NCI-H1436 (cell line): ENCODE data around the gene MARVELD3.

Source experiments
- DNase-seq: peaks from one replicate; lab custom pipeline; 2025; lab: John Stamatoyannopoulos, UW

The MARVELD3 gene

DNA sequence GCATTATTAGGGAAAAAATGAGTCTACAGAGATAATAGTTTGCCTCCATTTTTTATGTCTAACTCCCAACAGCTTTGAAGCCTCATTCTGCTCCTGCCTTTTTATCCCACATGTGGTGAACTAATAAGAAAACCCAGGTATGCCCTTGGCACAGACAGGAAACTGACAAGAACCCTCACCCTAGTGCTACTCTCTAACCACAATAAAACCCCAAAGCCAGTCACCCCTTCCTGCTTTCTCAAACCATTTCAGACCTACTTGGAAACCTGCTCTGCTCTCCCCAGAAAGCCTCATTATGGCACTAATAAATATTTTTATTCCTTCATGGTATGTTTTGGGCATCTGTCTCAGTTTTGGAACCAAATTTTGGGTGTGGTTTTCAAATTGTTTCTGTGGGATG, 3.9 kb upstream of the MARVELD3 start:
- DNase-seq: no peak

DNA sequence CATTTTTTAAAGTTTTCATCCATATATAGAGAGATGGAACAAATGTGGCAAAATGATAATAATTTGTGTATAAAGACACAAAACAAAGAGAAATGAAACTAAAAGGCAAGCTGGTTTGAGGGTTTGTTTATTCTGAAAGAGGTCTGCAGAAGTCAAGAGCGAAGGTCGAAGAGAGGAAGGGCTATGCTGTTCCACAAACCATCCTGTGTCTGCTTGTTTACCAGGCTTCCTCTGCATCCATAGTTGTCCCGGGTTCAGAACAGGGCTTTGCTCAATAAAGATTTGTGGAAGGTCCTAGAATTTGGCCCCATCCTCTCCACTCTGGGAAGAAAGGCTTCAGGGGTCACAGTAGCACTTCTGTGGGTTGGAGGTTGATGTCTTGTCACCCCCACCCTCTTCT, 2.4 kb upstream of the MARVELD3 start:
- no peak for DNase-seq

DNA sequence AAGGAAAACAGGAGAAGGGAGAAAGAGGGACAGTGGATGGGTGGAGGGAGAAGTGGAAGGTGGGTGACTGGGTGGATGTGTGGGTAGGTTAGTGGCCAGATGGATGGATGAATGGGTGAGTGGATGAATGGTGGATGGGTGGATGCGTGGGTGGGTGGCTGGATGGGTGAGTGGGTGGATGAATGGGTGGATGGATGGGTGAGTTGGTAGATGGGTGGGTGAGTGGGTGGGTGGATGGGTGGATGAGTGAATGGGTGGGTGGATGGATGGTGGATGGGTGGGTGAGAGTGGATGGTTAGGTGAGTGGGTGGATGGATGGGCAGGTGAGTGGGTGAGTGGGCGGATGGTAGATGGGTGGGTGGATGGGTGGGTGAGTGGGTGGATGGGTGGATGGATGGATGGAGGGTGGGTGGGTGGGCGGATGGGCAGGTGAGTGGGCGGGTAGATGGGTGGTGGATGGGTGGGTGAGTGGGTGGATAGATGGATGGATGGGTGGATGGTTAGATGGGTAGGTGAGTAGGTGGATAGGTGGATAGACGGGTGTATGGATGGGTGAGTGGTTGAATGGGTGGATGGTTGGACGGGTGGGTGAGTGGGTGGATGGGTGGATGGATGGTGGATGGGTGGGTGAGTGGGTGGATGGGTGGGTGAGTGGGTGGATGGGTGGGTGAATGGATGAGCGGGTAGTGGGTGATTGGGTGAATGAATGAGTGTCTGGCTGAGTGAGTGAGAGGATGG, 702 bp upstream of the MARVELD3 start:
- no peak for DNase-seq

DNA sequence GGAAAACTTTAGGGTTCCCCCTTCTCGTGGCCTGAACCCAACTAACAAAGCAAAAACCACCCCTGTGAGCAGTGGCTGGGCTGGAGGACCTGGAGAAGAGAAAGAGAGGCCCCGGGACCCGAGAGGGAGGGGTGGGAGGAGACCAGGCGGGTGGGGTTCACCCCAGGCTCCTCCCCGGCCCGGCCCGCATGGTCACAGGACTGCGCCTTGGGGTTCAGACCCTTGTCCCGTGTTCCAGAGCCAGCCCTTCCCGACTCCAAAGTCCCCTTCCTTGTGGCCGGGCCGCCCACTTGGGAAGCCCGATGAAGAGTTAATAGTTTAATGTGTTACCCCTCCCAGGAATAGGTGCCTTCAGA, 852 bp downstream of the MARVELD3 start:
- DNase-seq: no peak

DNA sequence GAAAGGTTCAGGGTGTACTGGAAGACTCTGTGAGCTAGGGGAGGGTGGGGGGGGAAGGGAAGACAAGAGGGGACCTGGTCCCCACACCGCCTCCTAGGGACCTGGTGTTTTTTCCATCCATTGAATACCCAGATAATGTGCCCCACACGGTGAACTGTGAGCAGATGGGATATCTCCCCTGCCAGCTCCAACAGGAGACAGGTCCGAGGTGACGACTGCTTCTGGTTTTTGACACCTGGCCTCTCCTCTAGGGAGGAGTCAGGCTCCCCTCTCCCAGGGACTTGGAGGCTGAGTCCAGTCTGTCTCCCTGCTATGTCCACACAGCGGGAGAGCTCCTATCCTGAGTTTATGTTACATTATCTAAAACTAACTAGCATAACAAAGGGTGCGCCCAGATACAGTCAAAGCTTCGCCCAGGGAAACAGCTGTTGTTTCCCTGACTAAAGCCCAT, 1.8 kb downstream of the MARVELD3 start:
- DNase-seq: no peak

DNA sequence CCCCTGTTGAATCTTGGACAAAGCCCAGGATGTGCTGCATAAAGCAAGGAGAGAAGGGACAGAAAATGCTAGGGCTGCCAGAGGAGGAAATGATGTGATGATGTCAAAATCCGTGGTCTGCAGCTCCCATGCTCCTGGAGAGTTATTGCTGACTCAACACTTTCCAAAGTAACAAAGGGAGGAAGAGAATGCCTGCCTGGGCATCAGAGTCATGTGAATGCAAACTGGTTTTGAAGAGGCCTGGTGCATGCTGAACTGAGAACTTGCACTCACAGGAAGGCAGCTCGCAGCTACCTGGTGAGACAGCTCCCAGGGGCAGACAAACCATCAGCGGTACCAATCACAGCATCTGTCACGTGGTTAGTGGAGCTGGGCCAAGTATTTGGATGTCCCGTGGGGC, 2.8 kb downstream of the MARVELD3 start:
- DNase-seq: peak; percentile 18

DNA sequence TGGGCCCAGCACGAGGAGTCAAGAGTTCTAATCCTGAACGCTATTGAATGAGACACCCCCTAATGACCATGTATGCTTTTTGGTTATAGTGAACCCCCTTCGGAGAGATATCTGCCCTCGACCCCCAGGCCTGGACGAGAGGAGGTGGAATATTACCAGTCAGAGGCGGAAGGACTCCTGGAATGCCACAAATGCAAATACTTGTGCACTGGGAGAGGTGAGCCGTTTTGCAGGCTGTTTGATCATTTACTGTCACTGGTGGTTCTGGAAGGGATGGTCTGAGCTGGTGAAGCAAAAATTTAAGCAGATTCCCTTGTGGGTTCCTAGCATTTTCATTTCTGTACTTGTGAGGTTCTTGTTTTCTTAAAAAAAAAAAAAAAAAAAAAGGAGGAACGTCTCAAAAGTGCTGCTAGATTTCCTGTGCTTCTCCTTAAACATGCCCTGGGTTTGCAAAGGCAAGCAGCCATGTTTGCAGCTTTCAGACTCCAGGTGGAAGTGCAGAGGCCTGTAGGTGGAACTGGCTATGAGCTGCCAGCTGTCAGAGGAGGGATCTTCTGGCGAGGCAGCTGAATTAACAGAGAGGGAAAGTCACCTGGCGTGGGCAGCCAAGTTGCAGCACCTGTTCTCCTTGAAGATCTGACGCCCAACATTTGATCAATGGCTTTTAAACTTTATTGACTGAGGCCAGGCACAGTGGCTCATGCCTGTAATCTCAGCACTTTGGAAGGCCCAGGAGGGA, 3.5 kb downstream of the MARVELD3 start:
- DNase-seq: no peak

DNA sequence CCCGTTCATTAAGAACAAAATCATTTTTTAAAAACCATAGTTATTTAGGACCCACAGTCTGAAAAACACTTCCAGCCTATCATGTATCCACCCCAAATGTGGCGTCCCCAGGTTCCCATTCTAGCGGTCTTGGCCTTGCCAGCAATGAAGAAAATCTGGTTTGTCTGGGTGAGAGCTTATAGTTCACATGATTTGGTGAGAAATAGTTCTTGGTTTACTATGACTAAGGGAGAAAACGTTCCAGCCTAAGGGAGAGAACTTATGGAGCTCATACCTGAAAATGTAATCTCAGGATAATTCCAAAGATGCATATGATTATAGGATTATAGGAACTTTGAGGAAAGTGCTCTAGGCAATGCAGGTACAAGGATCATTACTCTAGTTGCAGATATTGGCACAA, 4.8 kb downstream of the MARVELD3 start:
- DNase-seq: no peak

DNA sequence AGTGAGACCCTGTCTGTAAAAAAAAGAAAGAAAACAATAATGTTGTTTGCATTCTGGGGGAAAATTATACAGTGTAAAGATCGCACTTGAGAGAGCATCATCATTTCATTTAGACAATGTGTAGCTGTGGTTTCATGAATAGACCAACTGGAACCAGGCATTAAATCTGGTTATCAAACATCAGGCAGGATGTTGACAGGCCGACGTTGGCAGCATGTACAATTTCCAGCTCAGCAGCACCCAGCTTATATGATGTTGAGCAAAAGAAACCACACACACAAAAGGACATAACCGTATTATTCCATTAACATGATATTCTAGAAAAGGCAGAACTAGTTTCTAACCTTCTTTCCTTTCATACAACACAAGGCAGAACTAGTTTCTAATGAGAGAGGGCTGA, 5.8 kb downstream of the MARVELD3 start:
- DNase-seq: no peak

DNA sequence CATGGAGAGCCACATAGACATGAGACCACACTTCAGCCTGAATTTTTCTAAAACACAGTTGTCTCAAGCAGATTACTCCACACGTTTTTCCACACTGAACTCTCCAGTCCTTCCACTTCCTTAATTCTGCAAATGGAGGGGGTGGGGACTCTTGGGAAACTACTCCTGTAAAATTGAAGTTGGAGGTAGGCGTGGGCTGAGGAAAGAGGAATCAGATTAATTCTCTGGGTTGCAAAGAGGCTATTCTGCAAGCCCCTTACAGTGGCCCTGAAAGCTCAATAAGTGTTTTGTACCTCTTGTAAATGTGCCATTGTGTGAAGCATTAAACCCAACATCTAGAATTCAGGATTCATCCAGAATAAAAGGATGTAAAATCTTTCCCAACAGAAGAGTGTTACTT, 9.6 kb downstream of the MARVELD3 start:
- DNase-seq: no peak

DNA sequence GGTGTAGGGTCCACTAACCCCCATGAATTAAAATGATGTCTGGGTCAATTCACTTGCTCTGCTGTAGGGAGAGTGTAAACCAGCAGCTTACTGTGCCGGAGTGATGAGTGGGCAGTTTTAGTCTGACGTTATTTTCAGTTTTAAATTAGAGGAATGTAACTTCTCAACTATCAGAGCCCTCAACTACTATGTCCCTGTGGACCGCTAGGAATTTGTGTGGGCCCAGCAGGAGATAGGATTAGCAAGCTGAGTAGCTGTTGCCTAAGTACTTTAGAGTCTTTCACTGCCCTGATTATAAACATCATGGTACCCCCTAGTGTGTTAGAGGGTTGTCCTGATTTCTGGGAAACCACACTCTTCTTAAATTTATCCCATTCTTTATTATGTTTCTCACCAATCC, 11.4 kb downstream of the MARVELD3 start:
- DNase-seq: no peak

DNA sequence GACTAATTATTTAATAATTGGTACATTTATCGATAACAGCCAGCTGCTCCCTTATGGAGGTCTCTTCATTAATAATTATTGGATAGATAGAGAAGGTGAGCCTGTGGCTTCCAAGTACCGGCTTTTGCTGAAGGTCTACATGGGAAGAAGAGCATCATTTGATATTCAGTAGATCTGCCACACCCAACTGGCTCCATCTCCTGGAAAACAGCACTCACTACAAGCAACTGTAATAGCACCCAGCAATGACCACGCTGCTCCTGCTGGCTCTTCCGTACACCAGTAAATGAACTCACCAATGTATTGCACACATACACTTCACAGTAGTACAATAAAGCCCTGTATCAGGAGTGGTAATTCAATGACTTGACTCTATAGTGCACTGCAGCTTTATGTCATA, 19.5 kb downstream of the MARVELD3 start:
- DNase-seq: no peak

DNA sequence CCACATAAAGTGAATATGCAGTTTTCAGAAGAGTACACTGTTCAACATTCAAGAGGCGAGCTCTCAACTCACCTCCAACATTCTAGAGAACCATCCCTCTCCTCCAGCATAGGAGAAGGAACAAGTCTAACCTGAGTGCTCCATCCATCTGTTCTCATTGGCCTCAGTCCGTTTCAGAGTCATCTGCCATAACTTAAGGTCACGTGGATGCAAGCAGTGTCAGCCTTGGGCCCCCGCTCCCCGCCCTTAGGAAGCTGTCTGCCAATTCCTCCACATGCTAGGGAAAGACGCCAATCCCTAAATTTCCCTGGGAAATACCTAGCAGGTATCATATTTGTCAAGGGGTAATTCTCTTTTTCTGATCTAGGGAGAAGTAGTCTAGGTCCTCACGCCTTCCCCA, 21.4 kb downstream of the MARVELD3 start:
- no peak for DNase-seq

DNA sequence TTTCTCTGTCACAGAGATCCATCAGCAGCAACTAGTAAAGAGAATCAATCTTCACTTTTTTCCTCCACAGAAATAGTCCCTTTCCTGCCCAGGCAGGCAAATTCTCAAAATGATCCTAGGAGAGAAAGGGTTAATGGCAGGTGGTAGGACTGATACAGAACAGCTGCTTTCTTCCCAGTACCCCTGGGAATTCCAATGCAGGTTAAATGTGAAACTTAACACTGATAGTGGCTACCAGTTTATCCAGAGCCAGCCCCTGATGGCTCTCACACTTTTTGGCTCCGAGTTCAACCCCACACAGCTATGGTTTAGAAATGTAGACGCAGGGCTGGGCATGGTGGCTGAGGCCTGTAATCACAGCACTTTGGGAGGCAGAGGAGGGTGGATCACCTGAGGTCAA, 22.2 kb downstream of the MARVELD3 start:
- no peak for DNase-seq

DNA sequence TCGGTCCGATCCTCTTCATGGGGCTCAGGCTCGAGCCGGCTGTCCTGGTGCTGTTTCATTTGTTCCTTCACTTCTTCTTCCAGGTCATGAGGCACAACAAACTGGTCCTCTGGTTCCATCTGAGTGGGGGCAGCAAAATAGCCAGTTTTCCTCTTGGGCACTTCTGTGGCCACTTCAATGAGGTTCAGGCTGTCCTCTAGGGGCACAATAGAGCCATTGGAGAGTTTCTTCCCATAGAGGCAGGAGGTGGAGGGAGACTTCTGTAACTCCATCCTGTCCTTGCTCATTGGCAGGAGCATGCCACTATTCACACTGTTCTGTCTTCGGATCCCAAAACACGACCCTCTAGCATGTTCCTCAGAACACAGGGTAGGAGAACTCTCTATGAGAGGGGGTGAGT, 22.9 kb downstream of the MARVELD3 start:
- no peak for DNase-seq

DNA sequence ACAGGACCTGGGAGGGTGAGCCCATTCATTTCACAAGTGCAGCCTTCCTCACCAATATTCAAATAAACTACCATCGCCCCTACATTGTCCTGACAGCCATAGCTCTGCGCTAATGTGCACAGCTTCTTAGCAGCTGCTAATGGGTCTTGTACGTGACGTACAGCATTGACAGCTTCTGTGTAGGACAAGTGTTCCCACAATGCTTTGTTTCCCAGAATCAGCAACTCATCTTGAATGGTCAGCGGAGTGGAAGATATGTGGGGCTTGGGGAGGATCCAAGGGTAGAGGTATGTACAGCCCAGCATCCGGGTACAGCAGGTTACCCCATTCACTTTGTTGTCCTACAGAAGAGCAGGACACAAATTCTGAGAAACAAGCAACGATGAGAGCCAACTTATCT, 23.7 kb downstream of the MARVELD3 start:
- DNase-seq: no peak

DNA sequence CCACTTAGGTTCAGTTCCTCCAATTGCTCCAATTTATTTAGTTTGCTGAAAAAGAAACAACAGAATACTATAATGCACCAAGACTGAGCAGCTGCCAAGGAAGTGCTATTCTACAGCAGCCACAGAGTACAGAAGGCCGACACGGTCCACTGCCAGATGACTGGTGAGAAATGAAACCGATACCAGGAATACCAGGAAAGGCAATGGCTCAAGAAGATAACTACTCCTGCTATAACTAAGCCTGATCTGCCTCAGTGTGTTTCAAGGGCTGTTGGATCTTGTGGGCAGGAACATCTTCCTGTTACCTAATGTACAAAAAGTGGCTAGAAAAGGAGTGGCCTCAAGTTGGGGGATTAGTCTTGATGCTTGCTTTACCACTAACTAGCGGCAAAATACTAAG, 32.8 kb downstream of the MARVELD3 start:
- DNase-seq: no peak

DNA sequence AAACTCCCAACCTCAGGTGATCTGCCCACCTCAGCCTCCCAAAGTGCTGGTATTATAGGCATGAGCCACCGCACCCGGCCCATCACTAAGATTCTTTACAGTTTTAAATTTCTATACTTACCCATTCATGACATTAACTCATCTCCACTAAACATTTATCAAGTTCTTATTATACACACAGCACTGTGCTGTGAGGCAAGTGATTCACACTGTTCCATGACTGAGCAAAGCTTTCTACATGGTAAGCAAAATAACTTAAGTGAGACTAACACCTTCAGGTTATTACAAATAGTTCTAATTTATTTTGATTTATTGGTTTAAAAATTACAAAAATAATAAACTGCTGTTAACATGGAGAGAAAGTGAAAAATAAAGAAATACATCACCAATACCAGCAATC, 33.5 kb downstream of the MARVELD3 start:
- no peak for DNase-seq

DNA sequence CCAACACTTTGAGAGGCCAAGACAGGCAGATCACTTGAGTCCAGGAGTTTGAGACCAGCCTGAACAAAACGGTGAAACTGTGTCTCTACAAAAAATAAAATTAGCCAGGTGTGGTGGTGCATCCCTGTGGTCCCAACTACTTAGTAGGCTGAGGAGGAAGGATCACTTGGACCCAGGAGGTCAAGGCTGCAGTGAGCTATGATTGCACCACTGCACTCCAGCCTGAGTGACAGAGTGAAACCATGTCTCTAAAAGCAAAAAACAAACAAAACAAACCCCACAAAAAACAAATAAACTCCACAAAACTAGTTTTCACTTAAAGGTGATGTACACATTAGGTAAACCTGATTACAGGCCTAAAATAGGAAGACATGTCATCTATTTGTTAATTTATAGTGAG, 40.3 kb downstream of the MARVELD3 start:
- DNase-seq: no peak

DNA sequence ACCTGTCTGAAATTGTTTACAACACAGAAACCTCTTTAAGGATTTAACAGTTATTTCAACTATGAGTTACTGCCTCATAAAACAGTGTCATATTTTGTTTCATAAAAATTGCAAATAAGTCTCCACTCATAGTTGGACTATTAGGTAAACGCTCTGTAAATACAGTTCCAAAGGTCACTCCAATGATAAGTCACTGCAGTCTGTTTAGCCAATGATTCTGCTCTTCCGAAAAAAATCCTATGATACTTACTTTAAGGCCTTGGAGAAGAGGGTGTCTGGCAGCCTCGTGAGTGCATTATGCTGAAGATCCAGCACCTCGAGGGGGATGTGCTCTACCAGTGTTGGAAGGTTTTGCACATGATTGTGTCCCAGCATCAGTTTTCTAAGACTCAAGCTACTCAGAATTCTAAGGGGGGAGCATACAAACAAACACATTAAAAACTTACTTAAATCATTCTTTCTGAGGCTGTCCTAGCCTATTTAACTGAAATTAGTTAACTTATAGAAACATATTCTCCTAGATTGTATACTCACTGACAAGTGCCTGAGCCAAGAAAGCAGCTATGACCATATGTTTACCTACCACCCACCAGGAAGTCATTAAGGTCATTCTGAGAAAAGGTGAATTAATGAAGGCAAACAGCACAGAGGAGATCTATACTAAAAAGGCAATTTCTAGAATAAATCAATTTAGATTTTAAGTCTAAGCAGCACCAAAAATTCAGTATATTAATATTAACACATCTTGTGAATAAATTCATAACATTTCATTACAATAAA, 41.1 kb downstream of the MARVELD3 start:
- no peak for DNase-seq

DNA sequence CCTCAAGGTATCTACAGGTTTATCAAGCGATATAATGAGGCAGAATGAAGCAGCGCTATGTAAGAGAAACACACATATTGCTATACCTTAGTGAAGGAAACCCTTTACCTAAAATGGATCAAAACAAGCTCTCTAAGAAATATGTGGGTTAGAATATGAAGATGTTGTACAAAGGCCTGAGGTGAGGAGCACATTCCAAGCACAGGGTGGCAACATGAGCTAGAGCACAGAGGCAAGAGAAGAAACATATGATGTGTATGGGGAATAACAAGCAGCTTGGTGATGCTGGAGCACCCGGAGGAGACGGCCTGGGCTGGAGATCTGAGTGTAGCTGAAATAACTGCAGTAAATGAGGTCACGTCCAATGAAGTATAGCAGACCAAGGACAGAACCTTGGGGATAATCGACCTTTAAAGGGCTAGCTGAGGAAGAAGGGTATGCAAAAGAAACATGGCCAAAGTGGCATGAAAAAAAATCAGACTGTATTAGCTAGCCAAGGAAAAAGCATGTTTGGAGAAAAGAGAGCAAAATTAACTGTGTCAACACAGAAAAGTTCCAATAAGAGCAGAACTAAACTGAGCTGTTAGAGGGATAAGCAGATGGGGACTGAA, 44.0 kb downstream of the MARVELD3 start:
- no peak for DNase-seq

DNA sequence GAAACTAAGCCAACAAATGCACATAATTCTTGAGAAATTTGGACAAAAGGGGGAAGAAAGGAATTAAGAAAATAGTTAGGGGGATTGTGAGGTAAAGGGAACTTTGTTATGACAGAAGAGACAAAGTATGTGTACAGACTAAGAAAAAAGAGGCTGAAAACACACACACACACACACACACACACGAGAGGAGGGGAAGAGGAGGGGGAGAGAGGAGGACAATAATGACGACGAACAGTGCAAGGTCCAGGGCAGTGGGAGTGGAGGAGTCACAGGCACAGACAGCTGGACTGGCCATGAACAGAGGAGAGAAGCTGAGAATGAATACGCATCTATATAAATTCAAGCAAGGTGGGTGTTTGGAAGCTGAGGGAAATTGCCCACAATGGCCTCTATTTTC, 44.6 kb downstream of the MARVELD3 start:
- DNase-seq: no peak

DNA sequence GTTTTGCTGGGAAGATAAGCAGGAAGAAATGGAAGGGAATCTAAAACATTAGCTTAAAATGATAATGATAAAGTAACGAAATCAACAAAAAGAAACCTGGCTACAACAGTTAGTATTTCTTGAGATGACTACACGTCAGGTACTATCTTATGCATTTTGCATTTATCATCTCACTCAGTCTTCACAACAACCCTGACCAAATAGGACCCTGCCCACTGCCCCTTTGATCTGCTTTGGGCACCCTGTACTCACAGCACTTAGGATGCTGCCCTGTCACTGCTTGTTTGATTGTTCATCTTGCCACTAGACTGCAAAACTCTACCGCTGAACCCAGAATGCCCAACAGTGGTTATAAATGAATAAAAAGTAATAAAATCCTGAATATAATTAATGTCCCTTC, 45.2 kb downstream of the MARVELD3 start:
- DNase-seq: no peak
